H9 (cell line): ENCODE data around the gene SYT17. TPM values are rescaled to one million over a fixed set of nuclear protein-coding genes. Genes with fewer than 3 reads are reported as not detected.

ENCODE experiments used
- DNase-seq: peaks from one replicate; pipeline ENCODE4 v3.0.0-alpha.2; 2017
- H2AFZ ChIP-seq: one replicate; pipeline ENCODE4 v1.6.1; 2013; ENCODE audit warnings: mild to moderate bottlenecking, low read length, control low read depth, moderate library complexity
- H2AK5ac ChIP-seq: 2 replicates; pipeline ENCODE4 v1.6.1; 2013; ENCODE audit warnings: low read length, control low read depth, mixed read lengths; ENCODE audit not compliant: insufficient read length
- H2BK120ac ChIP-seq: one replicate; pipeline ENCODE4 v1.6.1; 2013; ENCODE audit warnings: low read depth, mild to moderate bottlenecking, low read length, control low read depth, inconsistent platforms; ENCODE audit not compliant: poor library complexity, severe bottlenecking
- H2BK12ac ChIP-seq: 2 replicates; pipeline ENCODE4 v1.6.1; 2013; ENCODE audit warnings: low read length, control low read depth, mixed read lengths, low read depth; ENCODE audit not compliant: insufficient read length
- H2BK15ac ChIP-seq: 2 replicates; pipeline ENCODE4 v1.6.1; 2013; ENCODE audit warnings: low read depth, low read length, control low read depth
- H2BK20ac ChIP-seq: one replicate; pipeline ENCODE4 v1.6.1; 2013; ENCODE audit warnings: low read depth, mild to moderate bottlenecking, low read length, control low read depth, inconsistent platforms; ENCODE audit not compliant: poor library complexity, severe bottlenecking
- H2BK5ac ChIP-seq: 2 replicates; pipeline ENCODE4 v1.6.1; 2013; ENCODE audit warnings: low read length, control low read depth, mixed read lengths; ENCODE audit not compliant: insufficient read length
- H3K14ac ChIP-seq: 2 replicates; pipeline ENCODE4 v1.6.1; 2013; ENCODE audit warnings: low read length, control low read depth; ENCODE audit not compliant: insufficient read depth
- H3K18ac ChIP-seq: 2 replicates; pipeline ENCODE4 v1.6.1; 2013; ENCODE audit warnings: low read depth, mild to moderate bottlenecking, mixed read lengths, low read length, control low read depth; ENCODE audit not compliant: insufficient read length
- H3K23ac ChIP-seq: 2 replicates; pipeline ENCODE4 v1.6.1; 2013; ENCODE audit warnings: low read length, control low read depth, mixed read lengths, low read depth; ENCODE audit not compliant: insufficient read length
- H3K23me2 ChIP-seq: 2 replicates; pipeline ENCODE4 v1.6.1; 2013; ENCODE audit warnings: low read depth, mild to moderate bottlenecking, mixed read lengths, low read length, control low read depth; ENCODE audit not compliant: insufficient read length, poor library complexity, severe bottlenecking
- H3K27ac ChIP-seq: 2 replicates; pipeline ENCODE4 v1.5.1; 2013; ENCODE audit warnings: low read length, control low read depth, mixed read lengths, low read depth; ENCODE audit not compliant: insufficient read length
- H3K27me3 ChIP-seq: 2 replicates; pipeline ENCODE4 v1.6.1; 2013; ENCODE audit warnings: low read length, control low read depth, inconsistent platforms; ENCODE audit not compliant: insufficient read depth
- H3K4ac ChIP-seq: 2 replicates; pipeline ENCODE4 v1.6.1; 2013; ENCODE audit warnings: low read depth, mild to moderate bottlenecking, control low read depth, inconsistent platforms, low read length, moderate library complexity
- H3K4me1 ChIP-seq: 2 replicates; pipeline ENCODE4 v1.6.1; 2013; ENCODE audit warnings: low read length, control low read depth, inconsistent platforms; ENCODE audit not compliant: insufficient read depth
- H3K4me2 ChIP-seq: 2 replicates; pipeline ENCODE4 v1.6.1; 2013; ENCODE audit warnings: low read length, control low read depth, mixed read lengths; ENCODE audit not compliant: insufficient read length, insufficient read depth
- H3K56ac ChIP-seq: 2 replicates; pipeline ENCODE4 v1.6.1; 2013; ENCODE audit warnings: low read depth, mild to moderate bottlenecking, mixed read lengths, low read length, control low read depth; ENCODE audit not compliant: insufficient read length
- H3K79me1 ChIP-seq: 2 replicates; pipeline ENCODE4 v1.6.1; 2013; ENCODE audit warnings: low read depth, mild to moderate bottlenecking, moderate library complexity, low read length, control low read depth, inconsistent platforms; ENCODE audit not compliant: insufficient read depth, poor library complexity, severe bottlenecking
- H3K79me2 ChIP-seq: 2 replicates; pipeline ENCODE4 v1.6.1; 2013; ENCODE audit warnings: low read length, control low read depth, inconsistent platforms; ENCODE audit not compliant: insufficient read depth
- H3K9ac ChIP-seq: 2 replicates; pipeline ENCODE4 v1.6.1; 2013; ENCODE audit warnings: low read length, control low read depth, mixed read lengths; ENCODE audit not compliant: insufficient read length; ENCODE audit errors: extremely low read depth
- H3K9me3 ChIP-seq: one replicate; pipeline ENCODE4 v1.6.1; 2013; ENCODE audit warnings: low read depth, low read length, inconsistent platforms; ENCODE audit not compliant: control insufficient read depth
- H3T11ph ChIP-seq: one replicate; pipeline ENCODE4 v1.6.1; 2013; ENCODE audit warnings: mild to moderate bottlenecking, low read length, control low read depth, inconsistent platforms
- H4K20me1 ChIP-seq: one replicate; pipeline ENCODE4 v1.6.1; 2013; ENCODE audit not compliant: control insufficient read depth, insufficient read length, insufficient read depth
- H4K5ac ChIP-seq: 2 replicates; pipeline ENCODE4 v1.6.1; 2013; ENCODE audit warnings: low read depth, mild to moderate bottlenecking, mixed read lengths, low read length, control low read depth; ENCODE audit not compliant: insufficient read length
- H4K8ac ChIP-seq: replicated peaks from 2 replicates; pipeline ENCODE4 v1.6.1; 2013; ENCODE audit warnings: low read length, control low read depth, mixed read lengths, low read depth; ENCODE audit not compliant: insufficient read length
- H4K91ac ChIP-seq: 2 replicates; pipeline ENCODE4 v1.6.1; 2013; ENCODE audit warnings: low read depth, mild to moderate bottlenecking, moderate library complexity, mixed read lengths, low read length, control low read depth; ENCODE audit not compliant: insufficient read length
- H3K27ac Mint-ChIP-seq, 3 experiments: 2 replicates in 2 of 3; 3 replicates in 1 of 3; pipeline ENCODE4 v1.8.0; 2020 to 2021; ENCODE audit warnings: mixed read lengths in 3 of 3, mild to moderate bottlenecking in 1 of 3, moderate library complexity in 1 of 3
- H3K27me3 Mint-ChIP-seq: 2 replicates; pipeline ENCODE4 v1.8.0; 2021; ENCODE audit warnings: low read depth, mild to moderate bottlenecking, moderate library complexity, mixed read lengths
- H3K36me3 Mint-ChIP-seq, 3 experiments: 2 replicates in 2 of 3; 3 replicates in 1 of 3; pipeline ENCODE4 v1.8.0; 2020 to 2021; ENCODE audit warnings: low read depth in 3 of 3, mixed read lengths in 3 of 3; ENCODE audit not compliant: insufficient read depth in 1 of 3
- H3K4me1 Mint-ChIP-seq, 2 experiments: 2 replicates each; pipeline ENCODE4 v1.8.0; 2020; ENCODE audit warnings: mixed read lengths in 2 of 2
- H3K4me3 Mint-ChIP-seq, 2 experiments: 2 replicates in 1 of 2; 3 replicates in 1 of 2; pipeline ENCODE4 v1.8.0; 2020 to 2021; ENCODE audit warnings: mild to moderate bottlenecking in 2 of 2, mixed read lengths in 2 of 2, moderate library complexity in 1 of 2
- H3K9me3 Mint-ChIP-seq, 2 experiments: 2 replicates in 1 of 2; 3 replicates in 1 of 2; pipeline ENCODE4 v1.8.0; 2020; ENCODE audit warnings: mild to moderate bottlenecking in 2 of 2, mixed read lengths in 2 of 2, moderate library complexity in 1 of 2
- WGBS: extraction: QIAGEN DNeasy Blood & Tissue Kit; methylation state at CpG from one replicate; pipeline ENCODE4 v1.1.7; 2013; ENCODE audit warnings: missing lambda C conversion rate, low lambda C conversion rate, mixed read lengths; ENCODE audit not compliant: insufficient read length; ENCODE audit errors: extremely low coverage; 5-methylcytosine and 5-hydroxymethylcytosine counted together
- total RNA-seq: library from RNA; stranded (reverse); gene quantifications from 2 replicates; pipeline ENCODE4 v1.2.1, GENCODE V29; 2021
- TF ChIP-seq, protein P1 (sequence below): fragments of 200-600 bp; sonication (generic); conservative IDR thresholded peaks from 3 replicates; pipeline ENCODE4 v1.8.0; 2021; ENCODE audit warnings: antibody characterized with exemption, mild to moderate bottlenecking

The SYT17 gene
- total RNA-seq, 1 experiment from 2014 or later: 3.0 TPM

DNA sequence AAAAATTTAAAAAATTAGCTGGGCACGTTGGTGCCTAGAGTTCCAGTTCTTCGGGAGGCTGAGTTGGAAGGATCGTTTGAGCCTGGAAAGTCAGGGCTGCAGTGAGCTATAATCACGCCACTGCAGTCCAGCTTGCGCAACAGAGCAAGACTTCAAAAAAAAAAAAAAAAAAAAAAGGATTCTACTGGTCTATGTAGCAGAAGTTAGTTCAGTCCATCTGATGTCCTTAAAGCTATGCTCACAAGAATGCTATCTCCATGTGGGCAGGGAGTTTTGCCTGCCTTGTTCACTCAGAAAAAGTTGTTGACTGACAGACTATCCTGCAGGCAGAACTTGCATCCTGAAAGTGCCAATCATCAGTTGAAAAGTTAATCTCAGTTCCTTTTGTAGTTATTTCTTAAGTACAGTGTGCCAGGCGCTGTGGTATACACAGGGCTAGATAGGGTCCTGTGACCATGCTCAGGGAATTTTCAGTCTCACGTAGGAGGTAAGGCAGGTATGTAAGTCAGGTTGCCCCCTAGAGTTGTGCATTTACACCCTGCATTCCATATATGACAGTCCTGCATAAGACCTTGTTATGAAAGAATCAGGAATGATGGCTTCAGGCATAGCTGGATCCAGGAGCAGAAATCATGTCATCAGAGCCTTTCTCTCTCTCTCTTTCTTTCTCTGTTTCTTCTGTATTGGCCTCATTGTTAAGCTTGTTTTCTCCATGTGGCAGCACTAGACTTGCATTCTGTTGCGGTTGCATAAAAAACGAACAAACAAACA is 7.6 kb downstream of the SYT17 start:
- no peak overlapping the region for H3K18ac ChIP-seq
- no peak overlapping the region for H2BK120ac ChIP-seq
- no peak overlapping the region for H3T11ph ChIP-seq

More for the DNA sequence above, 7.6 kb downstream of the SYT17 start:
- Histone ChIP-seq H3K9me3 (no peaks in the 10 kb centered on the region), H3K27me3 (no peaks in the 10 kb centered on the region), H4K20me1 (no peaks in the 10 kb centered on the region), H2BK12ac (no peak overlapping the region), H4K91ac (no peak overlapping the region), H2AFZ (no peak overlapping the region), H3K4me2 (no peak overlapping the region), H3K23ac (no peak overlapping the region), H2AK5ac (no peak overlapping the region), H2BK20ac (no peak overlapping the region), H2BK15ac (no peak overlapping the region), H4K8ac (no peak overlapping the region), H3K9ac (no peak overlapping the region), H3K27ac (no peak overlapping the region), H3K14ac (no peak overlapping the region), H2BK5ac (no peak overlapping the region), H3K79me2 (no peaks in the 10 kb centered on the region), H4K5ac (no peak overlapping the region), H3K79me1 (no peaks in the 10 kb centered on the region), H3K4ac (no peak overlapping the region), H3K56ac (no peak overlapping the region), H3K23me2 (no peaks in the 10 kb centered on the region), H3K4me1 (no peaks in the 10 kb centered on the region)
- Mint-ChIP-seq H3K4me3 (no peak overlapping the region), H3K36me3 (peaks cover 0 to 2% (median 0%) of the 10 kb centered on the region in 3 experiments; a peak in 1 of 7 replicates), H3K27ac (peak overlapping the region in 1 of 3 experiments; percentile 62; a peak in 1 of 7 replicates), H3K4me1 (peaks cover 0 to 3% of the 10 kb centered on the region in 2 experiments; a peak in 1 of 4 replicates), H3K27me3 (peaks cover 10% of the 10 kb centered on the region), H3K9me3 (no peaks in the 10 kb centered on the region; a peak in 1 of 5 replicates)
- no CpG with 5 or more reads among the region's 9 CpGs for WGBS
- DNase-seq: no peak
- TF ChIP-seq, protein P1, sequence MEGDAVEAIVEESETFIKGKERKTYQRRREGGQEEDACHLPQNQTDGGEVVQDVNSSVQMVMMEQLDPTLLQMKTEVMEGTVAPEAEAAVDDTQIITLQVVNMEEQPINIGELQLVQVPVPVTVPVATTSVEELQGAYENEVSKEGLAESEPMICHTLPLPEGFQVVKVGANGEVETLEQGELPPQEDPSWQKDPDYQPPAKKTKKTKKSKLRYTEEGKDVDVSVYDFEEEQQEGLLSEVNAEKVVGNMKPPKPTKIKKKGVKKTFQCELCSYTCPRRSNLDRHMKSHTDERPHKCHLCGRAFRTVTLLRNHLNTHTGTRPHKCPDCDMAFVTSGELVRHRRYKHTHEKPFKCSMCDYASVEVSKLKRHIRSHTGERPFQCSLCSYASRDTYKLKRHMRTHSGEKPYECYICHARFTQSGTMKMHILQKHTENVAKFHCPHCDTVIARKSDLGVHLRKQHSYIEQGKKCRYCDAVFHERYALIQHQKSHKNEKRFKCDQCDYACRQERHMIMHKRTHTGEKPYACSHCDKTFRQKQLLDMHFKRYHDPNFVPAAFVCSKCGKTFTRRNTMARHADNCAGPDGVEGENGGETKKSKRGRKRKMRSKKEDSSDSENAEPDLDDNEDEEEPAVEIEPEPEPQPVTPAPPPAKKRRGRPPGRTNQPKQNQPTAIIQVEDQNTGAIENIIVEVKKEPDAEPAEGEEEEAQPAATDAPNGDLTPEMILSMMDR: no peak
